Measurements from ENCODE around the gene AGAP1.

Gene AGAP1

GRCh38 chr2:235550378-235550760, 56.5 kb downstream of the AGAP1 start:
- no peak for DNase-seq (ENCODE audit: low read depth, low spot score)

- no peak for DNase-seq (ENCODE audit: low read depth, low spot score)
Observed at GRCh38 chr2:235550946-235551345, 57.1 kb downstream of the AGAP1 start.

GRCh38 chr2:235551965-235552364, 58.1 kb downstream of the AGAP1 start:
- no peak for DNase-seq (ENCODE audit: low read depth, low spot score)

DNA sequence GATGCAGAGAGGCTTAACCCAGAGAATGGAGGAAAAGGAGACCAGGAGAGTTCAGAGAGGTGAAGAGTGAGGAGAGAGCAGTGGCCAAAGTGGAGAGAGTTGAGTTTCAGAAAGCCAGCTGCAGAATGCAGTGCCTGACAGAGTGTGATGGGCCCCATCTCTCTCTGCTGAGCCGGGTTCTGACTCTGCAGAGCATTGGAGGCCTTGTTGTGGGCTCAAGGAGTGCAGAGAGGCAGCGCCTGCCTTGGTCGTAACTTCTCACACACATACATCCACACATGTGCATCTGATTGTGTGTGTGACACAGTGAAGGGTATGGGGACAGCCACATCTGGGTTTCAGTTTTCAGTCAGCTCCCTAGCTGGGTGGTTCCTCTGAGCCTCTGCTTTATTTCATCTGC, 58.8 kb downstream of the AGAP1 start:
- no peak for DNase-seq (ENCODE audit: low read depth, low spot score)

DNA sequence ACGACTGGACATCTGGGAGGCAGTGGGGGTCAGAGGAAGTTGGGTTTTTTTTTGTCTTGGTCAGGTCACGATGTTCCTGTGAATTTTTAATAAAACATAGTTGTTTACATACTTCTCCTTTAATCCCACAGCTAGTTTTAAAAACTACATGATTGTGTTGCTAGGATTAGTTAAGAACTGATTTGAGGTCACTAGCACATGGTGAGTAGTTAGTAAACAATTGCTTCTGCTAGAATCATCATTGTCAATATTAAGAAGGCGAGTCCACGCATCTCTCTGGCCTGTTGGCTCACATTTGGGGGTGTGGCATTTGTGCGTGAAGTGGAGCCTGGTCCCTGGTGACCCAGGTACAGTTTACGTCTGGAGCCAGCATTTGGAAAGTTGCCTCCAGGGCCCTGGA, 59.4 kb downstream of the AGAP1 start:
- no peak for DNase-seq (ENCODE audit: low read depth, low spot score)

- DNase-seq (ENCODE audit: low read depth, low spot score): no peak
Observed at GRCh38 chr2:235553696-235554100, 59.9 kb downstream of the AGAP1 start.

- DNase-seq (ENCODE audit: low read depth, low spot score): no peak
Observed at GRCh38 chr2:235554385-235554784, 60.5 kb downstream of the AGAP1 start.

DNA sequence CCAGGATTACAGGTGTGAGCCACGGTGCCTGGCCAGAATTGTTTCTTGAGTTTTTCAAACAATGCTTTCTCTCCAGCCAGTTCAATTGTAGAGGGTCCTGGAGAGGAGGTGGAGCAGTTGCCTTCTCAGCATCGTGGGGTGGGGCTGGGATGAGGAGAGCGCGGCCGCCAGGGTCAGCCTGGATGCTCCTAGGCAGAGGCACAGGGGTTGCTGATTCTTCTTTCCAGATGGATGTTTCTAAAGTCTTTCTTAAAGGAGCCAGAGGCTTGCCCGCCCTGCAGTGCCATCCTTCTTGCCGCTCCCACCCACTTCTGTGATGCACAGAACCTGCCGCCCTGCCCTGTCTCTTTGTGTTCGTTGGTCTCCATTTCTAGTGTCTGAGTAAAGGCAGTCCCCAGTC, 61.1 kb downstream of the AGAP1 start:
- DNase-seq (ENCODE audit: low read depth, low spot score): no peak

- no peak for DNase-seq (ENCODE audit: low read depth, low spot score)
Observed at GRCh38 chr2:235555371-235555770, 61.5 kb downstream of the AGAP1 start.

GRCh38 chr2:235556086-235556485, 62.2 kb downstream of the AGAP1 start:
- DNase-seq (ENCODE audit: low read depth, low spot score): no peak

DNA sequence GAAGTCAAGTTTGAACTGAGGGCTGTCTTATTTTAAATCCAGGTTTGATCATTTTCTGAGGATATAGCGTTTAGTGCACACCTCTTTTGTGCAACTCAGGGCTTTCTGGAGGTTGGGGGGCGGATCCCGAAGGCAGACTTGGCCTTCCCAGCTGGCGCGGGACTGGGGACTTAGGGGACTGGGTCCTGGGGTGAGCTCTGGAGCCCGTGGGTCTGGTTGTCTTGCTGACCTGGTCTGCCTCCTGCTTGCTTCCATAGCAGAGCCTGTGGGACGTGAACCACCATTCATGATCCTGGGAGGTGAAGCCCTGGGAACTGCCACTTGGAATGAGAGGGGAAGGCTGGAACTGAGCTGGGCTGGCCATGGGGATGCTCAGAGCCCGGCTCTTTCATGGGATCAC, 63.1 kb downstream of the AGAP1 start:
- DNase-seq (ENCODE audit: low read depth, low spot score): no peak

- DNase-seq (ENCODE audit: low read depth, low spot score): no peak
Observed at GRCh38 chr2:235557903-235558302, 64.1 kb downstream of the AGAP1 start.

GRCh38 chr2:235558572-235558971, 64.7 kb downstream of the AGAP1 start:
- no peak for DNase-seq (ENCODE audit: low read depth, low spot score)

- DNase-seq (ENCODE audit: low read depth, low spot score): no peak
Observed at GRCh38 chr2:235560345-235560744, 66.5 kb downstream of the AGAP1 start.

- DNase-seq (ENCODE audit: low read depth, low spot score): no peak
Observed at GRCh38 chr2:235561450-235561849, 67.6 kb downstream of the AGAP1 start.

DNA sequence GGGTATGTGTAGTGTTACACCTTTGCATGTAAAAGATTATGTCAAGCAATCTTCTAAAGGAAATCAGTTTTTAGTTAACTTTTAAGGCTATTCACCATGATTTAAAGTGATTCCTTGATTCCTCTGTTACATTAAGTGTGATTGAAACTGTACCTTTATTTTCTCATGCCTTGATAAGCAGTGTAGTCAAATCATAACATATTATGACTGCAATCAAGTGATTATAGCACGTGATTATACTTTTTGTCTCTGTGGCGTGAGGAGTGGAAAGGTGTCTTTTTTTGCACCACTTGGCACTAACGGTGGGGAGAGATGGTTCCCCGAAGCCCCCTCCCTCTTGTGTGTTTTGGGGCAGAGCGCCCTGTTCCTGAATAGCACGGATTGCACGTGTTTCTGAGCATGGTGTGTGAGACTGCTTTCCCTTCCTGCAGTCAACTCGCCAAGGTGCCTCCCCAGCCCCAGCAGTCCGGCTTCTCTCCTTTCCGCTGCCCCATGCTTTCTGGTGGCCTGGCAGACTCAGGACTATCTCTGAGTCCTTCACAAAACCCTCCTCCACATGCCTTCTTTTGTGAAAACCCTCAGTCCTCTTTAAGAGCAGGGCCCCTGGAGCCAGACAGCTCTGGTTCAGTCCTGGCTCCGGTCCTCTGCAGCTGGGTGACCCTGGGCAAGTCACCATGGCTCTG, 68.4 kb downstream of the AGAP1 start:
- no peak for DNase-seq (ENCODE audit: low read depth, low spot score)

DNA sequence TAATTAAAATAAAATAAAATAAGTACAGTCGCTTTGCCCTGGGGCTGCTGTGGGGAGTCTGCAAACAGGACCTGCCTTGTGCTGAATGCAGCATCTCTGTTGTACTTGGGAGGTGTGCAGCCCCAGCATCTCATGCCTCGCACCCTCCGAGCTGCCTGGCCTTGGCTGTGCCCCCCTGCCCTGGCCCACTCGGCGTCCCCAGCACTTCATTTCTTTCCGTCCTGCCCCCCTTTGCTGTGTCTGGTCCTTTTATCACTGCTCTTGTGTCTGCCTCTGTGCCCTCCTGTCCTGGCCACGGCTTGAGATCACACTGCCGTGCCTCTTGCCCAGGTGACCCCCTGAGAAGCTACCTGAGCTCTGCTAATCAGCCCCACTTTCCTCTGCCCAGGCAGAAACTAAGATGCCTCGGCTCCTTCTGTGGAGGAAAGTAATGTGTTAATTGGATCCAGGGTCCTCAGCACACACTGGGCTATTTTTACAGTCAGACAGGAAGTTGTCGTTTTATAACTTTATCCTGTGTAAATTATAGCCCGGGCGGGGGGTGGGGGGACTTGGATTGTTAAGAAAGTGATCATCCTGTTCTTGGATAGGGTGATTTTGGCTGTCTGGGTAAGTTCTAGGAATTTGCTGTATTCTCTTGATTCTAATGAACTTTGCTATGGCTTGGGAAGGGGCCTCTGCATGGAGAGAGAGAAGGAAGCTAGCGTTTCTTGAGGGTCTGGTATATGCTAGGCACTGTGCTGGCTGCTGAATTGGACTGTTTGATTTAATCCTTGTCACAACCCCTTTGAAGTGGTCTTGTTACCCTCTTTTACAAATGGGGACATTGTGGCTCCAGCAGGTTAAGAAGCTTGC, 69.4 kb downstream of the AGAP1 start:
- no peak for DNase-seq (ENCODE audit: low read depth, low spot score)

- DNase-seq (ENCODE audit: low read depth, low spot score): no peak
Observed at GRCh38 chr2:235564066-235564465, 70.2 kb downstream of the AGAP1 start.

GRCh38 chr2:235564884-235565530, 71.2 kb downstream of the AGAP1 start:
- DNase-seq (ENCODE audit: low read depth, low spot score): no peak

GRCh38 chr2:235566415-235566814, 72.6 kb downstream of the AGAP1 start:
- DNase-seq (ENCODE audit: low read depth, low spot score): no peak

- no peak for DNase-seq (ENCODE audit: low read depth, low spot score)
Observed at GRCh38 chr2:235566931-235567495, 73.2 kb downstream of the AGAP1 start.

DNA sequence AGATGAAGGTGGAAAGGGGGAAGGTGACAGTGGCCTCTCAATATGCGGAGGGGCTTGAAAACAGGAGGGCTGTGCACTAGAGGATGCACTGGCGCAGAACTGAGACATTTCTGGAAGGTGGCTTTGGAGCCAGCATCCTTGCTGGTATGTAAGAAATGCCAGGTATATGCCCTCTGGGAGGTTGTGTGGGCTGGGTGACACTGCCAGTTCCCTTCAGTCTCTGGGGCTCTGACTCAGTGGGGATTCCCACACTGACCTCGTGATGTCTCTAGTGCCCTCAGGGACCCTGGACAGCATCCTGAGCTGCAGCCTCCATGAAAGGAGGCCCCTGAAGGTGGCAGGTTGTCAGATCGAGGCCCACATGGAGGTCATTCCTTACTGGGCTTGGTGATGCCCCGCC, 74.0 kb downstream of the AGAP1 start:
- no peak for DNase-seq (ENCODE audit: low read depth, low spot score)
